IMR-90 (cell line): ENCODE data around the gene PYGB. TPM values are rescaled to one million over a fixed set of nuclear protein-coding genes. Genes with fewer than 3 reads are reported as not detected.

Experiments
- ATAC-seq: fragments of 200-7000 bp; cut with Tn5 transposase; 2 replicates; pipeline ENCODE4 v1.9.1; 2020; ENCODE audit warnings: low read depth, mild to moderate bottlenecking, moderate library complexity
- BruUV-seq: library from RNA; stranded (reverse); fragments of 400-500 nt; replicated peaks from 2 replicates; lab custom pipeline; 2021; lab: Mats Ljungman, UMichigan
- CTCF ChIA-PET: fragments of 300-600 bp; formaldehyde crosslinking; extraction: SDS; loops from one replicate; lab custom pipeline; 2021; ENCODE audit warnings: antibody characterized with exemption; lab: Yijun Ruan, JAX
- POLR2A ChIA-PET: fragments of 300-600 bp; sonication (Branson Sonifier 250); formaldehyde crosslinking; loops from one replicate; lab custom pipeline; 2022; ENCODE audit warnings: antibody characterized with exemption; ENCODE audit not compliant: unreplicated experiment; lab: Charles Lee
- DNase-seq: peaks from one replicate; pipeline ENCODE4 v3.0.0; 2013
- H2AFZ ChIP-seq: replicated peaks from 2 replicates; pipeline ENCODE3; 2013; ENCODE audit warnings: low read length, mild to moderate bottlenecking; ENCODE audit not compliant: poor library complexity
- H2AK5ac ChIP-seq: 2 replicates; pipeline ENCODE4 v1.6.1; 2013; ENCODE audit warnings: low read depth, low read length, inconsistent platforms
- H2AK9ac ChIP-seq: replicated peaks from 2 replicates; pipeline ENCODE3; 2013; ENCODE audit warnings: mild to moderate bottlenecking, low read depth, low read length, moderate library complexity; ENCODE audit not compliant: poor library complexity
- H2BK120ac ChIP-seq: 2 replicates; pipeline ENCODE4 v1.6.1; 2013; ENCODE audit warnings: low read depth, low read length, inconsistent platforms
- H2BK15ac ChIP-seq: 3 replicates; pipeline ENCODE4 v1.6.1; 2013; ENCODE audit warnings: low read depth, low read length, inconsistent platforms
- H2BK20ac ChIP-seq: 2 replicates; pipeline ENCODE4 v1.6.1; 2013; ENCODE audit warnings: low read depth, mild to moderate bottlenecking, inconsistent platforms, low read length, moderate library complexity
- H2BK5ac ChIP-seq: 2 replicates; pipeline ENCODE4 v1.6.1; 2013; ENCODE audit warnings: mild to moderate bottlenecking, low read depth, low read length, inconsistent platforms; ENCODE audit not compliant: poor library complexity, severe bottlenecking
- H3K14ac ChIP-seq: replicated peaks from 2 replicates; pipeline ENCODE4 v1.6.1; 2013; ENCODE audit warnings: low read depth, low read length, inconsistent platforms
- H3K18ac ChIP-seq: 2 replicates; pipeline ENCODE4 v1.6.1; 2013; ENCODE audit warnings: low read depth, low read length, control low read depth
- H3K23ac ChIP-seq: 2 replicates; pipeline ENCODE4 v1.6.1; 2013; ENCODE audit warnings: low read depth, low read length, inconsistent platforms
- H3K27ac ChIP-seq: 2 replicates; pipeline ENCODE4 v1.5.1; 2013; ENCODE audit warnings: mild to moderate bottlenecking, control low read depth, low read length; ENCODE audit not compliant: insufficient read depth
- H3K27me3 ChIP-seq: 2 replicates; pipeline ENCODE4 v1.6.1; 2013; ENCODE audit warnings: low read length; ENCODE audit not compliant: control insufficient read depth, insufficient read depth
- H3K36me3 ChIP-seq: 2 replicates; pipeline ENCODE4 v1.6.1; 2013; ENCODE audit warnings: low read length, mixed read lengths; ENCODE audit not compliant: control insufficient read depth, insufficient read depth
- H3K4ac ChIP-seq: 2 replicates; pipeline ENCODE4 v1.6.1; 2013; ENCODE audit warnings: low read depth, low read length, inconsistent platforms
- H3K4me1 ChIP-seq: 2 replicates; pipeline ENCODE4 v1.6.1; 2013; ENCODE audit warnings: low read length, mixed read lengths; ENCODE audit not compliant: control insufficient read depth, insufficient read depth
- H3K4me2 ChIP-seq: 2 replicates; pipeline ENCODE4 v1.6.1; 2013; ENCODE audit warnings: low read depth, mild to moderate bottlenecking, control low read depth, low read length, moderate library complexity
- H3K4me3 ChIP-seq: 2 replicates; pipeline ENCODE4 v1.5.1; 2013; ENCODE audit warnings: low read depth, mild to moderate bottlenecking, control low read depth, low read length, moderate library complexity; ENCODE audit not compliant: insufficient read depth
- H3K56ac ChIP-seq: 2 replicates; pipeline ENCODE4 v1.6.1; 2013; ENCODE audit warnings: low read length, inconsistent platforms; ENCODE audit not compliant: insufficient read depth; ENCODE audit errors: extremely low read depth
- H3K79me1 ChIP-seq, 2 experiments: 2 replicates each; pipeline ENCODE4 v1.6.1; 2013; ENCODE audit warnings: low read length in 2 of 2, inconsistent platforms in 1 of 2, low read depth in 1 of 2
- H3K9ac ChIP-seq: 2 replicates; pipeline ENCODE4 v1.6.1; 2013; ENCODE audit warnings: low read depth, low read length, control low read depth
- H3K9me1 ChIP-seq: 2 replicates; pipeline ENCODE4 v1.6.1; 2013; ENCODE audit warnings: low read length, inconsistent platforms; ENCODE audit not compliant: insufficient read depth
- H3K9me3 ChIP-seq: 2 replicates; pipeline ENCODE4 v1.6.1; 2013; ENCODE audit warnings: low read length; ENCODE audit not compliant: control insufficient read depth, insufficient read depth
- H4K20me1 ChIP-seq: 2 replicates; pipeline ENCODE4 v1.6.1; 2013; ENCODE audit warnings: low read length, inconsistent platforms; ENCODE audit not compliant: insufficient read depth
- H4K5ac ChIP-seq: 2 replicates; pipeline ENCODE4 v1.6.1; 2013; ENCODE audit warnings: mild to moderate bottlenecking, low read depth, low read length, control low read depth
- H4K8ac ChIP-seq, 2 experiments: 2 replicates each; pipeline ENCODE4 v1.6.1; 2013; ENCODE audit warnings: low read depth in 2 of 2, low read length in 2 of 2, control low read depth in 1 of 2, inconsistent platforms in 1 of 2
- H4K91ac ChIP-seq: 2 replicates; pipeline ENCODE4 v1.6.1; 2013; ENCODE audit warnings: low read depth, low read length, inconsistent platforms; ENCODE audit not compliant: insufficient read depth
- CHD1 ChIP-seq: IDR thresholded peaks from 2 replicates; pipeline ENCODE4 v1.6.1; 2012; ENCODE audit warnings: low read depth, low read length, improper control_type of control experiment
- CTCF ChIP-seq: conservative IDR thresholded peaks from 2 replicates; pipeline ENCODE4 v1.5.1; 2012; ENCODE audit warnings: mild to moderate bottlenecking, low read depth, low read length, improper control_type of control experiment
- ELK1 ChIP-seq: fragments of 150-350 bp; IDR thresholded peaks from 2 replicates; pipeline ENCODE4 v1.6.1; 2016; ENCODE audit warnings: low read depth, mild to moderate bottlenecking, low read length, moderate library complexity, borderline replicate concordance
- FOS ChIP-seq: fragments of 150-350 bp; IDR thresholded peaks from 2 replicates; pipeline ENCODE4 v1.6.1; 2016; ENCODE audit warnings: low read depth, low read length
- MAZ ChIP-seq: IDR thresholded peaks from 2 replicates; pipeline ENCODE4 v1.6.1; 2012; ENCODE audit warnings: low read depth, mild to moderate bottlenecking, low read length, improper control_type of control experiment, moderate library complexity, borderline replicate concordance
- MXI1 ChIP-seq: IDR thresholded peaks from 2 replicates; pipeline ENCODE4 v1.6.1; 2012; ENCODE audit warnings: low read depth, mild to moderate bottlenecking, low read length, moderate library complexity, borderline replicate concordance
- RAD21 ChIP-seq: IDR thresholded peaks from 2 replicates; pipeline ENCODE4 v1.6.1; 2012; ENCODE audit warnings: low read length, improper control_type of control experiment
- RCOR1 ChIP-seq: IDR thresholded peaks from 2 replicates; pipeline ENCODE4 v1.6.1; 2012; ENCODE audit warnings: mild to moderate bottlenecking, low read length, improper control_type of control experiment; ENCODE audit not compliant: insufficient replicate concordance
- SMC3 ChIP-seq: fragments of 150-350 bp; IDR thresholded peaks from 2 replicates; pipeline ENCODE4 v1.6.1; 2016; ENCODE audit warnings: low read depth, mild to moderate bottlenecking, antibody characterized with exemption, low read length, moderate library complexity
- USF2 ChIP-seq: fragments of 150-350 bp; IDR thresholded peaks from 2 replicates; pipeline ENCODE4 v1.6.1; 2017; ENCODE audit warnings: mild to moderate bottlenecking, antibody characterized with exemption, low read length, low read depth
- WGBS, 2 experiments: methylation state at CpG; one replicate each; pipeline versions ENCODE4 v1.1.5 to v1.1.7; 2013; ENCODE audit warnings: missing lambda C conversion rate in 2 of 2; ENCODE audit not compliant: insufficient read length in 1 of 2; ENCODE audit errors: extremely low coverage in 2 of 2; 5-methylcytosine and 5-hydroxymethylcytosine counted together
- dilution Hi-C: fragments of 300-500 bp; cut with HindIII; formaldehyde crosslinking; loops from one replicate; pipeline ENCODE4 v1.14.3; 2018; ENCODE audit warnings: low sequenced_read_pairs; ENCODE audit not compliant: unreplicated experiment
- in situ Hi-C: fragments of 300-500 bp; cut with MboI; formaldehyde crosslinking; loops from 3 replicates; pipeline ENCODE4 v1.14.3; 2019; ENCODE audit warnings: low sequenced_read_pairs, inconsistent platforms, mixed read lengths
- intact Hi-C: fragments of 100-400 bp; cut with micrococcal nuclease; formaldehyde crosslinking; loops from 2 replicates; pipeline ENCODE4 v1.10.0; 2022
- polyA plus RNA-seq, 3 experiments: library from polyadenylated mRNA; depleted of rRNA; stranded (reverse); fragments of >200 nt; gene quantifications; 2 replicates each; pipeline ENCODE4 v1.2.3, GENCODE V29; 2012; ENCODE audit warnings: low replicate concordance in 1 of 3
- total RNA-seq: library from RNA; depleted of rRNA; stranded (reverse); fragments of >200 nt; gene quantifications from 2 replicates; pipeline ENCODE4 v1.2.3, GENCODE V29; 2012

PYGB gene
- total and polyA plus RNA-seq, 2 of the 4 experiments (the other 2 are of a cell fraction): 72.4 to 83.1 TPM

GRCh38 chr20:25285856-25286798, 38.2 kb downstream of the PYGB start:
- Histone ChIP-seq H4K5ac (no peak overlapping the region), H3K4me3 (no peak overlapping the region), H3K18ac (no peak overlapping the region), H3K9ac (no peak overlapping the region), H2AFZ (no peak overlapping the region), H2AK9ac (no peak overlapping the region), H3K27ac (no peak overlapping the region), H3K79me1 (peaks cover 0 to 23% of the 10 kb centered on the region in 2 experiments; a peak in 2 of 4 replicates), H3K36me3 (peaks cover 71% of the 10 kb centered on the region), H2BK5ac (no peak overlapping the region), H3K4ac (no peak overlapping the region), H4K20me1 (peaks cover 5% of the 10 kb centered on the region), H2BK20ac (no peak overlapping the region), H3K27me3 (no peaks in the 10 kb centered on the region), H3K9me3 (no peaks in the 10 kb centered on the region), H3K56ac (no peak overlapping the region), H3K4me2 (no peak overlapping the region), H3K23ac (no peak overlapping the region), H3K4me1 (no peaks in the 10 kb centered on the region), H2BK120ac (no peak overlapping the region), H4K8ac (no peak overlapping the region), H4K91ac (no peak overlapping the region), H2BK15ac (no peak overlapping the region), H2AK5ac (no peak overlapping the region), H3K9me1 (no peaks in the 10 kb centered on the region; the same call in 1 of the 2 replicates), H3K14ac (no peak overlapping the region)
- DNase-seq: no peak
- dilution Hi-C loops (no loop called here), intact Hi-C loops (no loop called here), in situ Hi-C loops (no loop called here)
- WGBS, 2 experiments: 90% methylated on average over 2 of the region's 24 CpGs; no CpG with 5 or more reads in 1 of the 2 experiments
- no peak for TF ChIP-seq FOS
- no peak for TF ChIP-seq SMC3
- no peak for TF ChIP-seq MXI1
- no peak for TF ChIP-seq USF2
- TF ChIP-seq CTCF: no peak
- no peak for TF ChIP-seq RAD21
- no peak for TF ChIP-seq CHD1
- TF ChIP-seq ELK1: no peak
- TF ChIP-seq RCOR1: no peak
- TF ChIP-seq MAZ: no peak
- ChIA-PET POLR2A (no interaction called here), CTCF (interaction anchor here (0.6 kb wide), 2 partner anchors 10 to 341 kb away, joined by 3 read pairs; no protein-coding TSS in a partner anchor)
- no peak for ATAC-seq
- no TSS peak for BruUV-seq
